H9 (cell line): ENCODE data around the gene TTLL12. TPM values are rescaled to one million over a fixed set of nuclear protein-coding genes. Genes with fewer than 3 reads are reported as not detected.

ENCODE experiments used
- DNase-seq: peaks from one replicate; pipeline ENCODE4 v3.0.0-alpha.2; 2017
- H2AFZ ChIP-seq: one replicate; pipeline ENCODE4 v1.6.1; 2013; ENCODE audit warnings: mild to moderate bottlenecking, low read length, control low read depth, moderate library complexity
- H2AK5ac ChIP-seq: 2 replicates; pipeline ENCODE4 v1.6.1; 2013; ENCODE audit warnings: low read length, control low read depth, mixed read lengths; ENCODE audit not compliant: insufficient read length
- H2BK120ac ChIP-seq: one replicate; pipeline ENCODE4 v1.6.1; 2013; ENCODE audit warnings: low read depth, mild to moderate bottlenecking, low read length, control low read depth, inconsistent platforms; ENCODE audit not compliant: poor library complexity, severe bottlenecking
- H2BK12ac ChIP-seq: 2 replicates; pipeline ENCODE4 v1.6.1; 2013; ENCODE audit warnings: low read length, control low read depth, mixed read lengths, low read depth; ENCODE audit not compliant: insufficient read length
- H2BK15ac ChIP-seq: 2 replicates; pipeline ENCODE4 v1.6.1; 2013; ENCODE audit warnings: low read depth, low read length, control low read depth
- H2BK20ac ChIP-seq: one replicate; pipeline ENCODE4 v1.6.1; 2013; ENCODE audit warnings: low read depth, mild to moderate bottlenecking, low read length, control low read depth, inconsistent platforms; ENCODE audit not compliant: poor library complexity, severe bottlenecking
- H2BK5ac ChIP-seq: 2 replicates; pipeline ENCODE4 v1.6.1; 2013; ENCODE audit warnings: low read length, control low read depth, mixed read lengths; ENCODE audit not compliant: insufficient read length
- H3K14ac ChIP-seq: 2 replicates; pipeline ENCODE4 v1.6.1; 2013; ENCODE audit warnings: low read length, control low read depth; ENCODE audit not compliant: insufficient read depth
- H3K18ac ChIP-seq: 2 replicates; pipeline ENCODE4 v1.6.1; 2013; ENCODE audit warnings: low read depth, mild to moderate bottlenecking, mixed read lengths, low read length, control low read depth; ENCODE audit not compliant: insufficient read length
- H3K23ac ChIP-seq: 2 replicates; pipeline ENCODE4 v1.6.1; 2013; ENCODE audit warnings: low read length, control low read depth, mixed read lengths, low read depth; ENCODE audit not compliant: insufficient read length
- H3K23me2 ChIP-seq: 2 replicates; pipeline ENCODE4 v1.6.1; 2013; ENCODE audit warnings: low read depth, mild to moderate bottlenecking, mixed read lengths, low read length, control low read depth; ENCODE audit not compliant: insufficient read length, poor library complexity, severe bottlenecking
- H3K27ac ChIP-seq: 2 replicates; pipeline ENCODE4 v1.5.1; 2013; ENCODE audit warnings: low read length, control low read depth, mixed read lengths, low read depth; ENCODE audit not compliant: insufficient read length
- H3K27me3 ChIP-seq: 2 replicates; pipeline ENCODE4 v1.6.1; 2013; ENCODE audit warnings: low read length, control low read depth, inconsistent platforms; ENCODE audit not compliant: insufficient read depth
- H3K4ac ChIP-seq: 2 replicates; pipeline ENCODE4 v1.6.1; 2013; ENCODE audit warnings: low read depth, mild to moderate bottlenecking, control low read depth, inconsistent platforms, low read length, moderate library complexity
- H3K4me1 ChIP-seq: 2 replicates; pipeline ENCODE4 v1.6.1; 2013; ENCODE audit warnings: low read length, control low read depth, inconsistent platforms; ENCODE audit not compliant: insufficient read depth
- H3K4me2 ChIP-seq: 2 replicates; pipeline ENCODE4 v1.6.1; 2013; ENCODE audit warnings: low read length, control low read depth, mixed read lengths; ENCODE audit not compliant: insufficient read length, insufficient read depth
- H3K56ac ChIP-seq: 2 replicates; pipeline ENCODE4 v1.6.1; 2013; ENCODE audit warnings: low read depth, mild to moderate bottlenecking, mixed read lengths, low read length, control low read depth; ENCODE audit not compliant: insufficient read length
- H3K79me1 ChIP-seq: 2 replicates; pipeline ENCODE4 v1.6.1; 2013; ENCODE audit warnings: low read depth, mild to moderate bottlenecking, moderate library complexity, low read length, control low read depth, inconsistent platforms; ENCODE audit not compliant: insufficient read depth, poor library complexity, severe bottlenecking
- H3K79me2 ChIP-seq: 2 replicates; pipeline ENCODE4 v1.6.1; 2013; ENCODE audit warnings: low read length, control low read depth, inconsistent platforms; ENCODE audit not compliant: insufficient read depth
- H3K9ac ChIP-seq: 2 replicates; pipeline ENCODE4 v1.6.1; 2013; ENCODE audit warnings: low read length, control low read depth, mixed read lengths; ENCODE audit not compliant: insufficient read length; ENCODE audit errors: extremely low read depth
- H3K9me3 ChIP-seq: one replicate; pipeline ENCODE4 v1.6.1; 2013; ENCODE audit warnings: low read depth, low read length, inconsistent platforms; ENCODE audit not compliant: control insufficient read depth
- H3T11ph ChIP-seq: one replicate; pipeline ENCODE4 v1.6.1; 2013; ENCODE audit warnings: mild to moderate bottlenecking, low read length, control low read depth, inconsistent platforms
- H4K20me1 ChIP-seq: one replicate; pipeline ENCODE4 v1.6.1; 2013; ENCODE audit not compliant: control insufficient read depth, insufficient read length, insufficient read depth
- H4K5ac ChIP-seq: 2 replicates; pipeline ENCODE4 v1.6.1; 2013; ENCODE audit warnings: low read depth, mild to moderate bottlenecking, mixed read lengths, low read length, control low read depth; ENCODE audit not compliant: insufficient read length
- H4K8ac ChIP-seq: replicated peaks from 2 replicates; pipeline ENCODE4 v1.6.1; 2013; ENCODE audit warnings: low read length, control low read depth, mixed read lengths, low read depth; ENCODE audit not compliant: insufficient read length
- H4K91ac ChIP-seq: 2 replicates; pipeline ENCODE4 v1.6.1; 2013; ENCODE audit warnings: low read depth, mild to moderate bottlenecking, moderate library complexity, mixed read lengths, low read length, control low read depth; ENCODE audit not compliant: insufficient read length
- H3K27ac Mint-ChIP-seq, 3 experiments: 2 replicates in 2 of 3; 3 replicates in 1 of 3; pipeline ENCODE4 v1.8.0; 2020 to 2021; ENCODE audit warnings: mixed read lengths in 3 of 3, mild to moderate bottlenecking in 1 of 3, moderate library complexity in 1 of 3
- H3K27me3 Mint-ChIP-seq: 2 replicates; pipeline ENCODE4 v1.8.0; 2021; ENCODE audit warnings: low read depth, mild to moderate bottlenecking, moderate library complexity, mixed read lengths
- H3K36me3 Mint-ChIP-seq, 3 experiments: 2 replicates in 2 of 3; 3 replicates in 1 of 3; pipeline ENCODE4 v1.8.0; 2020 to 2021; ENCODE audit warnings: low read depth in 3 of 3, mixed read lengths in 3 of 3; ENCODE audit not compliant: insufficient read depth in 1 of 3
- H3K4me1 Mint-ChIP-seq, 2 experiments: 2 replicates each; pipeline ENCODE4 v1.8.0; 2020; ENCODE audit warnings: mixed read lengths in 2 of 2
- H3K4me3 Mint-ChIP-seq, 2 experiments: 2 replicates in 1 of 2; 3 replicates in 1 of 2; pipeline ENCODE4 v1.8.0; 2020 to 2021; ENCODE audit warnings: mild to moderate bottlenecking in 2 of 2, mixed read lengths in 2 of 2, moderate library complexity in 1 of 2
- H3K9me3 Mint-ChIP-seq, 2 experiments: 2 replicates in 1 of 2; 3 replicates in 1 of 2; pipeline ENCODE4 v1.8.0; 2020; ENCODE audit warnings: mild to moderate bottlenecking in 2 of 2, mixed read lengths in 2 of 2, moderate library complexity in 1 of 2
- WGBS: extraction: QIAGEN DNeasy Blood & Tissue Kit; methylation state at CpG from one replicate; pipeline ENCODE4 v1.1.7; 2013; ENCODE audit warnings: missing lambda C conversion rate, low lambda C conversion rate, mixed read lengths; ENCODE audit not compliant: insufficient read length; ENCODE audit errors: extremely low coverage; 5-methylcytosine and 5-hydroxymethylcytosine counted together
- total RNA-seq: library from RNA; stranded (reverse); gene quantifications from 2 replicates; pipeline ENCODE4 v1.2.1, GENCODE V29; 2021
- TF ChIP-seq, protein P1 (sequence below): fragments of 200-600 bp; sonication (generic); conservative IDR thresholded peaks from 3 replicates; pipeline ENCODE4 v1.8.0; 2021; ENCODE audit warnings: antibody characterized with exemption, mild to moderate bottlenecking

Gene TTLL12
- total RNA-seq, 1 experiment from 2014 or later, result 89.6 TPM

DNA sequence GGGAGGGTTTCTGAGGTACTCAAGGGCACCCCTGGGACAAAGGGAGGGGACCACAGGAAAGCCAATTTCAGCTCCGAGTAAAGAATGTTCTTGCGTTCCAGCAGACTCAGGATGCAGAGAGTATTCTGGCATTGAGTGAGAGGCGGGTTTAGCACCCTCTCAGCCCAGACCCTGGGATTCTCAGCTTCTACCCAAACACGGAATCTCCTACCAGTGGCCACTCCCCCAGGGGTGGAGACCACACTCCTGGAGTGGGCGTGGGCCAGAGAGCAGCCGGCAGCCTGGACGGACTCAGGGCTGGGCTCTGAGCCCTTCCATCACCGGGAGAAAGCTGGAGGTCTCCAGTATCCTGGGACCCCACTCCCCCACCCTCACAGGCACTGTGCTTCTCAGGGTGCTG, 26.1 kb upstream of the TTLL12 start:
- no peak overlapping the region for H3K4ac ChIP-seq
- H3K4me1 Mint-ChIP-seq, result peaks cover 19 to 28% of the 10 kb centered on the region in 2 experiments
- H3K79me1 ChIP-seq, result no peaks in the 10 kb centered on the region
- H3K4me2 ChIP-seq, result no peak overlapping the region
- H2BK12ac ChIP-seq, result no peak overlapping the region
- H3K14ac ChIP-seq, result no peak overlapping the region; the same call in 1 of the 2 replicates
- no peak overlapping the region for H3K9ac ChIP-seq
- H3K27ac ChIP-seq, result no peak overlapping the region
- no peak overlapping the region for H3K23ac ChIP-seq
- no peak overlapping the region for H2BK20ac ChIP-seq
- H3K27me3 Mint-ChIP-seq, result peaks cover 3% of the 10 kb centered on the region; the same call in 1 of the 2 replicates
- no CpG with 5 or more reads among the region's 8 CpGs for WGBS
- H3K18ac ChIP-seq, result no peak overlapping the region
- no peak overlapping the region for H2BK5ac ChIP-seq
- no peaks in the 10 kb centered on the region; the same call in none of the 2 replicates for H3K4me1 ChIP-seq
- H3K9me3 ChIP-seq, result no peaks in the 10 kb centered on the region
- H3K56ac ChIP-seq, result no peak overlapping the region
- TF ChIP-seq, protein P1, sequence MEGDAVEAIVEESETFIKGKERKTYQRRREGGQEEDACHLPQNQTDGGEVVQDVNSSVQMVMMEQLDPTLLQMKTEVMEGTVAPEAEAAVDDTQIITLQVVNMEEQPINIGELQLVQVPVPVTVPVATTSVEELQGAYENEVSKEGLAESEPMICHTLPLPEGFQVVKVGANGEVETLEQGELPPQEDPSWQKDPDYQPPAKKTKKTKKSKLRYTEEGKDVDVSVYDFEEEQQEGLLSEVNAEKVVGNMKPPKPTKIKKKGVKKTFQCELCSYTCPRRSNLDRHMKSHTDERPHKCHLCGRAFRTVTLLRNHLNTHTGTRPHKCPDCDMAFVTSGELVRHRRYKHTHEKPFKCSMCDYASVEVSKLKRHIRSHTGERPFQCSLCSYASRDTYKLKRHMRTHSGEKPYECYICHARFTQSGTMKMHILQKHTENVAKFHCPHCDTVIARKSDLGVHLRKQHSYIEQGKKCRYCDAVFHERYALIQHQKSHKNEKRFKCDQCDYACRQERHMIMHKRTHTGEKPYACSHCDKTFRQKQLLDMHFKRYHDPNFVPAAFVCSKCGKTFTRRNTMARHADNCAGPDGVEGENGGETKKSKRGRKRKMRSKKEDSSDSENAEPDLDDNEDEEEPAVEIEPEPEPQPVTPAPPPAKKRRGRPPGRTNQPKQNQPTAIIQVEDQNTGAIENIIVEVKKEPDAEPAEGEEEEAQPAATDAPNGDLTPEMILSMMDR, result no peak
- no peaks in the 10 kb centered on the region; a peak in 1 of 7 replicates for H3K36me3 Mint-ChIP-seq
- H3K27ac Mint-ChIP-seq, result no peak overlapping the region
- H3K9me3 Mint-ChIP-seq, result no peaks in the 10 kb centered on the region
- no peak overlapping the region for H4K8ac ChIP-seq
- H4K91ac ChIP-seq, result no peak overlapping the region
- no peaks in the 10 kb centered on the region for H3K79me2 ChIP-seq
- H2BK15ac ChIP-seq, result no peak overlapping the region
- H3K4me3 Mint-ChIP-seq, result no peak overlapping the region
- H2BK120ac ChIP-seq, result no peak overlapping the region
- DNase-seq, result peak; percentile 71
- no peak overlapping the region for H2AFZ ChIP-seq
- no peak overlapping the region for H4K5ac ChIP-seq
- H3T11ph ChIP-seq, result no peak overlapping the region
- H3K27me3 ChIP-seq, result no peaks in the 10 kb centered on the region
- no peak overlapping the region for H2AK5ac ChIP-seq
- H3K23me2 ChIP-seq, result no peaks in the 10 kb centered on the region
- no peaks in the 10 kb centered on the region for H4K20me1 ChIP-seq
